Heart left ventricle (tissue), 13 donors: Measurements from ENCODE around the gene TENM3.

Experiments
- POLR2A ChIP-seq, 2 donors: fragments of 450-650 bp; IDR thresholded peaks; one replicate each; pipeline ENCODE4 v1.6.1; 2017; ENCODE audit warnings: antibody characterized with exemption in 2 of 2, mild to moderate bottlenecking in 2 of 2, moderate library complexity in 2 of 2
- TF ChIP-seq, protein P1 (sequence below), 12 donors: fragments of 200-600 bp; sonication (generic) in 4 of 12; IDR thresholded peaks; one replicate each; pipeline versions ENCODE4 v1.5.0 to v1.8.0; 2018 to 2022; ENCODE audit warnings: antibody characterized with exemption in 12 of 12, mild to moderate bottlenecking in 5 of 12
- donor health status: ischemic (EF 13 %, LVEDD 7.1; RV severe dilation, severe dysfunction).
- donor health status: DM: no; HTN: yes; CAD: no.
- donor health status: DM: no; HTN: no; CAD: no.
- donor health status: ischemic (EF 25% LVEDD 6.9; RV normal size, moderate dysfunction).
- donor health status: ischemic (EF 25% LVEDD 5.7; RV mildly dilated, moderate dysfunction).
- donor health status: ischemic (EF 35%, LVEDD 5.7; RV mildly dilated, moderate dysfunction).
- donor health status: nonischemic (EF 11% LVEDD 7.7; RV severe dilation, severe dysfunction).
- donor health status: DM: yes; HTN: yes; CAD: no.
- donor health status: PGD.
- donor health status: ischemic (EF 29% LVEDD 5.4; RV normal size, mild dysfunction).
- donor health status: nonischemic (EF 23%, LVEDD 6.1; RV moderate dilation, normal function).

DNA sequence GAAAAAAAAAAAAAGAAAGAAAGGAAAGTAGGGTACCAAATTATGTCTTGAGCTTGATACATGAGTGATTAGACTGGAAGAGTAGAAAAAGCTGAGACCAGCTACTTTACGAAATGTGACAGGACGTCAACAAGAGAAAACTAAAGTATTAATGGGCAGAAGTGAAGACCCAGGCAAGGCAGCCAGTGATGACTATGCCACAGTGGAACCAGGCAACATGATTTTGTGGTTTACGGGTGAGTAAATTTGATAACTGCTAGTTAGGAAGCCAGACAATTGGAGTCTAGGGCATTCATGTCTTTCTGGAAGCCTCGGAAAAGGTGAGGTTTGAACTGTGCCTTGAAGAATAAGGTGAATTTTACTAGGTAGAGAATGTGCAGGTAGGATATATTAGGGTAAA, 326.4 kb downstream of the TENM3 start:
- TF ChIP-seq, protein P1, sequence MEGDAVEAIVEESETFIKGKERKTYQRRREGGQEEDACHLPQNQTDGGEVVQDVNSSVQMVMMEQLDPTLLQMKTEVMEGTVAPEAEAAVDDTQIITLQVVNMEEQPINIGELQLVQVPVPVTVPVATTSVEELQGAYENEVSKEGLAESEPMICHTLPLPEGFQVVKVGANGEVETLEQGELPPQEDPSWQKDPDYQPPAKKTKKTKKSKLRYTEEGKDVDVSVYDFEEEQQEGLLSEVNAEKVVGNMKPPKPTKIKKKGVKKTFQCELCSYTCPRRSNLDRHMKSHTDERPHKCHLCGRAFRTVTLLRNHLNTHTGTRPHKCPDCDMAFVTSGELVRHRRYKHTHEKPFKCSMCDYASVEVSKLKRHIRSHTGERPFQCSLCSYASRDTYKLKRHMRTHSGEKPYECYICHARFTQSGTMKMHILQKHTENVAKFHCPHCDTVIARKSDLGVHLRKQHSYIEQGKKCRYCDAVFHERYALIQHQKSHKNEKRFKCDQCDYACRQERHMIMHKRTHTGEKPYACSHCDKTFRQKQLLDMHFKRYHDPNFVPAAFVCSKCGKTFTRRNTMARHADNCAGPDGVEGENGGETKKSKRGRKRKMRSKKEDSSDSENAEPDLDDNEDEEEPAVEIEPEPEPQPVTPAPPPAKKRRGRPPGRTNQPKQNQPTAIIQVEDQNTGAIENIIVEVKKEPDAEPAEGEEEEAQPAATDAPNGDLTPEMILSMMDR (IDR thresholded peaks at IDR 0.05) = no peak
- TF ChIP-seq POLR2A (IDR thresholded peaks at IDR 0.05) = no peak
